ENCODE data around the gene CCSER1. TPM values are rescaled to one million over a fixed set of nuclear protein-coding genes. Genes with fewer than 3 reads are reported as not detected.

The CCSER1 gene
- total and polyA plus RNA-seq, 2 of the 8 experiments (the other 6 are each of a cell fraction or from before 2014, with no cell fraction given) = 0.26 to 0.84 TPM

DNA sequence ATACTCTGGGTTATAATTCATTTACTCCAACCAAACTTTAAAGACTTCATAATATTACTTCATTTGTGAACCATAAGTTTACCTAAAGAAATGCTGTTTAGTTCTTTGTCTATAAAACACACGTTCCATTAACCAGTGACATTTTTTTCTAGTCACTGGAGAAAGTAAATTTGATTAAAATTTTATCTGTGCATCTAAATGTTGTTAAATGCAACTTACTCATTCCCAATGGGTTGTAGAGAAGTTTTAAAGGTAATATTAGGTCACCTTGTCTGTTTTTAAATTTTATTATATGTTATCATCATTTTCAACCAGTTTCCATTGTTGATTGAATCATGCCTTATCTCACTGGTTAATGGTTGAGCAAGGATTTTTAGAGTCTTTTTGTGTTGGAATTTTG, 401.4 kb downstream of the CCSER1 start (continued):
- TF ChIP-seq CHD7 (IDR thresholded peaks at IDR 0.05; ENCODE audit: insufficient replicate concordance, low read length) = no peak
- TF ChIP-seq SAP30 (IDR thresholded peaks at IDR 0.05; ENCODE audit: insufficient read depth, insufficient replicate concordance, low read length) = no peak
- no peak for TF ChIP-seq HDAC6 (IDR thresholded peaks at IDR 0.05; ENCODE audit: low read depth, low read length)
- TF ChIP-seq ZNF274 (IDR thresholded peaks at IDR 0.05; ENCODE audit: borderline replicate concordance, extremely low read depth, low read length) = no peak
- no peak for TF ChIP-seq NANOG (IDR thresholded peaks at IDR 0.05; ENCODE audit: insufficient read depth, low read depth, low read length, poor library complexity, severe bottlenecking)
- TF ChIP-seq TEAD4 (IDR thresholded peaks at IDR 0.05; ENCODE audit: low read depth, low read length) = no peak
- TF ChIP-seq RBBP5 (IDR thresholded peaks at IDR 0.05; ENCODE audit: borderline replicate concordance, low read depth, low read length) = no peak
- TF ChIP-seq CBX5 (IDR thresholded peaks at IDR 0.05; ENCODE audit: low read depth, low read length) = no peak
- TF ChIP-seq SUZ12 (IDR thresholded peaks at IDR 0.05; ENCODE audit: low read length) = no peak
- no peak for TF ChIP-seq GTF2F1 (IDR thresholded peaks at IDR 0.05; ENCODE audit: borderline replicate concordance, low read depth, low read length)
- TF ChIP-seq CEBPB (IDR thresholded peaks at IDR 0.05; ENCODE audit: low read depth, low read length) = no peak
- TF ChIP-seq CHD2 (IDR thresholded peaks at IDR 0.05; ENCODE audit: low read length) = no peak
- no peak for TF ChIP-seq POLR2A (IDR thresholded peaks at IDR 0.05; ENCODE audit: control extremely low read depth in 1 of 2, low read depth in 2 of 2, low read length in 2 of 2)
